Keratinocyte (primary cell): ENCODE measurements around the gene ITGA7. TPM values are rescaled to one million over a fixed set of nuclear protein-coding genes. Genes with fewer than 3 reads are reported as not detected.

Source experiments
- DNase-seq: peaks from one replicate; pipeline ENCODE4 v3.0.0-alpha.2; 2011; ENCODE audit warnings: low read depth, missing footprints, low spot score
- FAIRE-seq: peaks from 2 replicates; lab custom pipeline; 2011; peaks lifted over from hg19 to GRCh38; lab: Jason Lieb, UNC
- H2AFZ ChIP-seq: 2 replicates; pipeline ENCODE4 v1.6.0; 2012; ENCODE audit warnings: low read length, control low read depth, inconsistent platforms; ENCODE audit not compliant: control insufficient read depth
- H3K27ac ChIP-seq: 2 replicates; pipeline ENCODE4 v1.5.1; 2011; ENCODE audit warnings: low read length; ENCODE audit not compliant: control insufficient read depth, insufficient read depth
- H3K27me3 ChIP-seq: 3 replicates; pipeline ENCODE4 v1.6.0; 2011; ENCODE audit warnings: low read length; ENCODE audit not compliant: control insufficient read depth, insufficient read depth; ENCODE audit errors: extremely low read depth
- H3K36me3 ChIP-seq, 2 experiments: 2 replicates in 1 of 2; 3 replicates in 1 of 2; pipeline ENCODE4 v1.5.1; 2011; ENCODE audit warnings: low read length in 2 of 2, mild to moderate bottlenecking in 1 of 2; ENCODE audit not compliant: control insufficient read depth in 2 of 2, insufficient read depth in 2 of 2; ENCODE audit errors: extremely low read depth in 1 of 2
- H3K4me1 ChIP-seq: 3 replicates; pipeline ENCODE4 v1.5.1; 2011; ENCODE audit warnings: low read length; ENCODE audit not compliant: control insufficient read depth, insufficient read depth; ENCODE audit errors: extremely low read depth
- H3K4me2 ChIP-seq: 3 replicates; pipeline ENCODE4 v1.6.0; 2011; ENCODE audit warnings: low read depth, low read length; ENCODE audit not compliant: control insufficient read depth, insufficient read depth; ENCODE audit errors: extremely low read depth
- H3K4me3 ChIP-seq, 3 experiments: fragments of 200-600 bp in 1 of 3; sonication (generic) in 1 of 3; 2 replicates in 2 of 3; 3 replicates in 1 of 3; pipeline ENCODE4 v1.5.1; 2011 to 2016; ENCODE audit warnings: low read length in 3 of 3, mild to moderate bottlenecking in 3 of 3, control low read depth in 2 of 3, inconsistent platforms in 1 of 3, low read depth in 1 of 3, mixed read lengths in 1 of 3, mixed run types in 1 of 3, moderate library complexity in 1 of 3; ENCODE audit not compliant: control insufficient read depth in 2 of 3, insufficient read depth in 2 of 3; ENCODE audit errors: extremely low read depth in 1 of 3
- H3K79me2 ChIP-seq: 2 replicates; pipeline ENCODE4 v1.6.0; 2012; ENCODE audit warnings: low read length; ENCODE audit not compliant: control insufficient read depth, insufficient read depth
- H3K9ac ChIP-seq: 3 replicates; pipeline ENCODE4 v1.6.0; 2011; ENCODE audit warnings: low read length; ENCODE audit not compliant: control insufficient read depth, insufficient read depth; ENCODE audit errors: extremely low read depth
- H3K9me1 ChIP-seq: 3 replicates; pipeline ENCODE4 v1.6.0; 2011; ENCODE audit warnings: low read length; ENCODE audit not compliant: control insufficient read depth, insufficient read depth; ENCODE audit errors: extremely low read depth
- H3K9me3 ChIP-seq: 2 replicates; pipeline ENCODE4 v1.5.1; 2012; ENCODE audit warnings: low read depth, low read length; ENCODE audit not compliant: control insufficient read depth
- H4K20me1 ChIP-seq: 3 replicates; pipeline ENCODE4 v1.6.0; 2011; ENCODE audit warnings: low read length; ENCODE audit not compliant: control insufficient read depth, insufficient read depth; ENCODE audit errors: extremely low read depth
- CTCF ChIP-seq, 3 experiments: IDR thresholded peaks in 1 of 3; conservative IDR thresholded peaks in 1 of 3; optimal IDR thresholded peaks in 1 of 3; 2 replicates in 2 of 3; 3 replicates in 1 of 3; pipeline versions ENCODE3 to v1.5.1; 2011; ENCODE audit warnings: low read length in 3 of 3, mild to moderate bottlenecking in 3 of 3, moderate library complexity in 2 of 3, control low read depth in 1 of 3, inconsistent platforms in 1 of 3; ENCODE audit not compliant: insufficient read depth in 2 of 3; ENCODE audit errors: extremely low read depth in 1 of 3
- EZH2 ChIP-seq: IDR thresholded peaks from one replicate; pipeline ENCODE4 v1.6.1; 2012; ENCODE audit warnings: inconsistent platforms, mild to moderate bottlenecking, low read length, moderate library complexity
- dilution Hi-C: fragments of 300-500 bp; cut with MboI; formaldehyde crosslinking; loops from one replicate; pipeline ENCODE4 v1.7.0; 2020; ENCODE audit warnings: low sequenced_read_pairs; ENCODE audit not compliant: extremely low pct_ligation_motif_present
- polyA plus RNA-seq, 5 experiments: library from polyadenylated mRNA; depleted of rRNA in 3 of 5; stranded (reverse) in 3 of 5; stranded (forward) in 1 of 5; unstranded in 1 of 5; fragments of >200 nt; gene quantifications; 1 replicate in 1 of 5; 2 replicates in 3 of 5; 3 replicates in 1 of 5; pipeline versions ENCODE4 v1.2.1 to v1.2.3, GENCODE V29; 2011 to 2012; ENCODE audit warnings: missing spikeins in 2 of 5, low read depth in 1 of 5, low replicate concordance in 1 of 5
- small RNA-seq, 3 experiments: library from RNA; depleted of rRNA; stranded (forward); fragments of <200 nt; gene quantifications; one replicate each; pipeline ENCODE3, GENCODE V24; 2012; ENCODE audit warnings: low read depth in 3 of 3, low replicate concordance in 1 of 3; ENCODE audit not compliant: insufficient read length in 3 of 3

Gene ITGA7
- polyA plus RNA-seq, 1 donor (not counting 4 experiments of a cell fraction or from before 2014, with no cell fraction given), result 0.04 TPM

- Histone ChIP-seq H2AFZ (no peak within 1 kb of the TSS), H3K27me3 (peaks cover 18% of the 10 kb centered on the region), H3K4me2 (no peak within 1 kb of the TSS), H3K9ac (no peak within 1 kb of the TSS), H3K27ac (no peak within 1 kb of the TSS), H3K9me1 (no peaks in the 10 kb centered on the region), H3K9me3 (no peaks in the 10 kb centered on the region), H3K4me3 (no peak within 1 kb of the TSS), H3K4me1 (no peaks in the 10 kb centered on the region), H3K36me3 (no peaks in the 10 kb centered on the region), H4K20me1 (no peaks in the 10 kb centered on the region), H3K79me2 (no peaks in the 10 kb centered on the region)
- dilution Hi-C loops, result no loop called here
- FAIRE-seq (no peak), DNase-seq (no peak)
- TF ChIP-seq CTCF (optimal IDR thresholded peaks at IDR 0.05 in 1 of 3, IDR thresholded peaks at IDR 0.05 in 1 of 3, conservative IDR thresholded peaks at IDR 0.05 in 1 of 3; ENCODE audit: extremely low read depth in 1 of 3, insufficient read depth in 2 of 3, low read length in 3 of 3), result no peak
- TF ChIP-seq EZH2, result no peak
Measured at GRCh38 chr12:55636853-55637252, 70.9 kb downstream of the ITGA7 start, which contains the start of gene OR10P1. OR10P1 (plus strand) TSS chr12:55636892; CDS start chr12:55636892, 0 bp downstream.

- Histone ChIP-seq H3K27ac (no peak overlapping the region), H3K4me3 (no peak overlapping the region), H4K20me1 (no peaks in the 10 kb centered on the region), H3K9me1 (no peaks in the 10 kb centered on the region), H3K79me2 (no peaks in the 10 kb centered on the region), H2AFZ (no peak overlapping the region), H3K27me3 (peaks cover 14% of the 10 kb centered on the region), H3K9me3 (no peaks in the 10 kb centered on the region), H3K4me1 (no peaks in the 10 kb centered on the region), H3K9ac (no peak overlapping the region), H3K36me3 (no peaks in the 10 kb centered on the region), H3K4me2 (no peak overlapping the region)
- no peak for DNase-seq
- no peak for FAIRE-seq
- dilution Hi-C loops, result no loop called here
- TF ChIP-seq CTCF (optimal IDR thresholded peaks at IDR 0.05 in 1 of 3, IDR thresholded peaks at IDR 0.05 in 1 of 3, conservative IDR thresholded peaks at IDR 0.05 in 1 of 3; ENCODE audit: extremely low read depth in 1 of 3, insufficient read depth in 2 of 3, low read length in 3 of 3) (no peak), EZH2 (no peak)
Measured at GRCh38 chr12:55636116-55636655, 71.5 kb downstream of the ITGA7 start.

Small RNAs within 50 kb of the gene (small RNA-seq; reads per million reads assigned to genes)
- 0 reads per million in 3 experiments for gene AC009779.1
- 0 reads per million in 3 experiments for gene AC009779.5
- 0 reads per million in 3 experiments for gene RF00017

Other genes starting within 250 kb of the ITGA7 start
- not detected in 3 replicates for gene OR6C70, start 237.8 kb downstream of the ITGA7 start, polyA plus RNA-seq
- not detected in 3 replicates for gene OR6C68, start 215.5 kb downstream of the ITGA7 start, polyA plus RNA-seq
- not detected in 3 replicates for gene OR6C4, start 158.3 kb downstream of the ITGA7 start, polyA plus RNA-seq
- gene OR2AP1, start 135.4 kb downstream of the ITGA7 start, polyA plus RNA-seq, result not detected in 3 replicates
- gene OR10P1, start 71.0 kb downstream of the ITGA7 start, polyA plus RNA-seq, result not detected in 3 replicates
- 53.1 to 68.2 TPM (median 62.5 TPM) in 3 replicates for gene BLOC1S1, start 8.1 kb upstream of the ITGA7 start, polyA plus RNA-seq
- gene RDH5, start 12.5 kb upstream of the ITGA7 start, polyA plus RNA-seq, result 0.67 to 1.2 TPM (median 0.77 TPM) in 3 replicates
- 517 to 917 TPM (median 749 TPM) in 3 replicates for gene CD63, start 21.1 kb upstream of the ITGA7 start, polyA plus RNA-seq
- 2.5 to 6.2 TPM (median 2.7 TPM) in 3 replicates for gene GDF11, start 35.2 kb upstream of the ITGA7 start, polyA plus RNA-seq
- gene SARNP, start 109.8 kb upstream of the ITGA7 start, polyA plus RNA-seq, result 117 to 168 TPM (median 119 TPM) in 3 replicates
- 108 to 129 TPM (median 114 TPM) in 3 replicates for gene ORMDL2, start 110.1 kb upstream of the ITGA7 start, polyA plus RNA-seq
- gene DNAJC14, start 121.7 kb upstream of the ITGA7 start, polyA plus RNA-seq, result 6.1 to 8.5 TPM (median 7.7 TPM) in 3 replicates
- 2.2 to 4.1 TPM (median 2.7 TPM) in 3 replicates for gene MMP19, start 135.0 kb upstream of the ITGA7 start, polyA plus RNA-seq
- gene PYM1, start 220.0 kb upstream of the ITGA7 start, polyA plus RNA-seq, result 43.6 to 63.4 TPM (median 61.6 TPM) in 3 replicates
- 161 to 263 TPM (median 174 TPM) in 3 replicates for gene DGKA, start 223.3 kb upstream of the ITGA7 start, polyA plus RNA-seq